Superior temporal gyrus (tissue), 1 donor: Measurements from ENCODE around the gene PMAIP1.
"Not testable (repeated sequence)": the region's sequence is repeated elsewhere in the genome, so short reads cannot be mapped to it uniquely, and the experiment has no call there.

Experiments used
- DNase-seq: peaks from one replicate; pipeline ENCODE4 v3.0.0-alpha.2; 2016; ENCODE audit errors: extremely low spot score

The PMAIP1 gene

DNA sequence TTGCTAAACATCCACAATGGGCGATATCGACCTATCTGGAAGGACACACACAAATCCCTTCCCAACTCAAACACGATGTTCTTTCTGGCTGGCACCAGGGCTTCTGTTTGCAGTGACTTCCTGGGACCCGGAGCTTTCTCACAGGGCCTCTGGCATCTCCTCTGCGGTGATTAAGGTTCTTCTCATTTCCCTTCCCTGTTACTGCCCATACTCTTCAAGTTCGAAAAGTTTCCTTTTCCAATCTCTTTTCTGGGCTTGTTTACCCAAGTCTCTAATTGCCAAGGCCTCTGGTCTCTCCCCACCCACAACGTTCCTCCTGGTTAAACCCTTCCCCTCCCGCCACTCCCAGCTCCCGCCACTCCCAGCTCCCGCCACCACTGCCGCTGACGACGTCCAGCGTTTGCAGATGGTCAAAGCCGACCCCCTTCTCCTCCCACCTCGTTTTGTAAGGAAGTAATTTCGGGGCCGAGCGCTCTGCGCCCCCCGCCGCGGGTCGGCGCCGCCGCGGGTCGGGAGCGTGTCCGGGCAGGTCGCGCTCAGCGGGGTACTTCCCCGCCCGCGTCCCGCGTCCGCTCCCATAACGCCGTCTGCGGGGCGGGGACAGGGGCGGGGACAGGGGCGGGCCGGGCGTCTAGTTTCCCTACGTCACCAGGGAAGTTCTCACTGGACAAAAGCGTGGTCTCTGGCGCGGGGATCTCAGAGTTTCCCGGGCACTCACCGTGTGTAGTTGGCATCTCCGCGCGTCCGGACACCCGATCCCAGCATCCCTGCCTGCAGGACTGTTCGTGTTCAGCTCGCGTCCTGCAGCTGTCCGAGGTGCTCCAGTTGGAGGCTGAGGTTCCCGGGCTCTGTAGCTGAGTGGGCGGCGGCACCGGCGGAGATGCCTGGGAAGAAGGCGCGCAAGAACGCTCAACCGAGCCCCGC lies at the start of gene PMAIP1:
Gene PMAIP1, plus strand, starts transcription at position 699 of the 924 bp plus-strand sequence. Its CDS starts 182 bp downstream, at position 881.
- no peak for DNase-seq

DNA sequence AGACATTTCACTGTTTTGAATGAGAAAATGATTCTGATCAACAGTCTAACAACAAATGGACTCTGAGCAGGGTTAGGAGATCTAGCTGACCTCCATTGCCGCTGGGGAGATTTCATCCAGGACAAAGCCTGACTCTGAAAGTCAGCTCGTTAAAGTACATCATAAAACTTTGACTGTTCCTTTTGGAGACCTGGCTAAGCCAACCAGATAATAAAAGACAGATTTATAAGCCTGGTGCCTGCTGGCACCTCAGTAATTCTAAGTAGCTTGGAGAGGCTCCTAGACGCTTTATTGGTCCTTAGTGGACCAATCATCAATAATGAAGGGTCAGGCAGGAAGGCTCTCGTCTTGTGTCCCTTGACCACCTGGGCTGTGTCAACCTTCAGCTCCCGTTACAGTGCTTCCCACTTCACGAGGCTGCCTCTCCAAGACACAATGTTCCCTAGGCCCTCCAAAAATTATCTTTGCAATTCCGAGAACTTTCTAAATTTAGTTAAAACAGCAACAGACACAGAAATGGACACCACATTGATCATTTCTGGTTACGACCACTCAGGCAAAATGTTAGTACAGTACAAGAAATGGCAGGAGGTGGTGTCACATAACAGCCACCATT lies 47.9 kb upstream of the PMAIP1 start:
- no peak for DNase-seq

DNA sequence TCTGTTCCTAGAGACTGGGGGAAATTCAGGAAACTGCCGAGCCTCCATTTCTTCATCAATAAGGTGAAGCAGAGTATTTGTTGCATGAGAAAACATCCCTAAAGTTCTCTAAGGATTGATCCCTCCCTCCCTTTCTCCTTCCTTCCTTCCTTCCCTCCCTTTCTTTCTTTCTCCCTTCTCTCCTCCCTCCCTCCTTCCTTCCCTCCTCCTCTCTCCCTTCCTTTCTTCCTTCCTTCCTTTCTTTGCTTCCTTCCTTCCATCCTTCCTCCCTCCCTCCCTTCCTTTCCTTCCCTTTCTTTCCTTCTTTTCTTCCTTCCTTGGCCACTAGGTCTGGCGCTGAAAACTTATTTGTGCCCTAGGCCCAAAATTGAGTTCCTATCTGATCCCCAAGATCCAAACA lies 47.2 kb upstream of the PMAIP1 start:
- no peak for DNase-seq

DNA sequence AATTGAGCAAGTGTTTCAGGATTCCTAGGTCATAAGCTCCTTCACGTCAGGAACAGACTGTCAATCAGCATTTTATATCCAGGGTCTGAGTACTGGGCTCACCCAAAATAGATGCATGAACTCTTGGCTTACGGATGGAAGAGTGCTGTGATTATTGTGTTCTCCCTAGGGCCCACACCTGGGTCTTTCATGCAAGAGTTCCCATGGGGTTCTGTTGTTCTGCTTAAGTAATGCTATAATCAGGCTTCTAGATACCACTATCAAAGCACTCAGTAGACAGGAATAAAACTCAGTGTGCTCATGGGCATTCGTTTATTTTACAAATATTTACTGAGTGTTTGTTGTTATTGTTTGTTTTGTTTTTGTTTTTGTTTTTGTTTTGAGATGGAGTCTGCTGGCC lies 46.4 kb upstream of the PMAIP1 start:
- no peak for DNase-seq

DNA sequence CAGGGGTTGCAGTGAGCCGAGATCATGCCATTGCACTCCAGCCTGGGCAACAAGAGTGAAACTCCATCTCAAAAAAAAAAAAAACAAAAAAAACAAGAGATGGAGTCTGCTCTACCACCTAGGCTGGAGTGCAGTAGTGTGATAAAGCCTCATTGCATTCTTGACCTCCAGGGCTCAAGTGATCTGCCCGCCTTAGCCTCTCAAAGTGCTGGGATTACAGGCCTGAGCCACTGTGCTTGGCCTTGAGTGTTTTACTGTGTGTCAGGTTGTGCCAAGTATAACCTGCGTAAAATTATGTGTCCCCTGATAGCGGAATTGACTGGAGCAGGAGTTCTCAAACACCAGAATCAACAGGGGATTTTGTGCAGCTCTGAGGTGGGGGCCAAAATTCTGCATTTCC lies 45.8 kb upstream of the PMAIP1 start:
- DNase-seq = not testable (repeated sequence)

DNA sequence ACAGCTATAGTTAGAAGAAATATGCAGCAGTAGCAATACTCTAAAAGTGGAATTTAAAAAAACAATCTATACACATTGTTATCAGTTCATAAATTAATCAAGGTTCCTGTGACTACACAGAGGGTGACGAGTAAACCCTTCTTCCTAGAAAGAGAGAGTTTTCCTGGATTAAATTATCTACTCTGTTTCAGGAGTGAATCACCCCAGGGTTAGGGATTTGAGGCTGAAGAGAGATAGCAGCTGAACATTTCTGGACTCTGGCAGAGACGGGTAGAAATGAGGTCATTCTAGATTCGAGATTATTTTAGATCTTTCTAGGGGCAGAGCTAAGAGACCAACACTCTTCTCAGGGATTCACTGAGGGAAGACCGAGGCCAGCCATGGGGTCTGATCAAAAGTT lies 38.8 kb upstream of the PMAIP1 start:
- DNase-seq = no peak

DNA sequence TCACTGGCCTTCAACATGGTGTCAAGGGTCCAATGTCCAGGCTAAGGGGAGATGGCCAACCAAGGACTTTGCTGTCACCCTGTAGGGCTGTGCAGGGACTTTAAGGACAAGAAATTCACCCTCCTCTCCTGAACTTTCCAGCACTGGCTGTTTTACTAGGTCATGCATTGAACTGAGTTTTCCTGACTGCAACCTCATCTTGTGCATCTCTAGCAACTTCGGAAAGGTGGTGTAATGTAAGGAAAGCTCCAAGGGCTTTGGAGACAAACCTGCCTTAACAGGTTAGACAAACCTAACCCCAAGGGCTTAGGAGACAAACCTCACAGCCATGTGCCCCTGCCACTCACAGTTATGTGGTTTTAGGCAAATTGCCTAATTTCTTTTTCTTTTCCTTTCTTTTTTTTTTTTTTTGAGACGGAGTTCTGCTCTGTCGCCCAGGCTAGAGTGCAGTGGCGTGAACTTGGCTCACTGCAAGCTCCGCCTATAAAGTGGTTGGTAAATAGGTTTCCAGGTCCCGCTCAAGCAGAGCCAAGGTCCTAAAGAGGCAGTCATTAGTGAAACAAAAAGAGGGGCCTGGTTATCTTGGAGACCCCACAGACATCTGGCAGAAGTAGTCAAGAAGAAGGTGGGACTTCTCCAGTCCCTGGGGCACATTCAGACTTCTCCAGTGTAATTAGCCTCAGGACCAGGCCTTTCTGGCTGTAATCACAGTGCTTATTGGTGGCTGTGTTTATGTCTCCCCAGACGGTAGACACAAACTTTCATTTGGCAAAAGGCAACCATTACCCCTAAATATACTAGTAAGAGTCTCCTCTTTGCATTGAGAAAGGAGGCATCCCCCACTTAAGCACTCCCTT lies 37.6 kb upstream of the PMAIP1 start:
- DNase-seq = no peak

DNA sequence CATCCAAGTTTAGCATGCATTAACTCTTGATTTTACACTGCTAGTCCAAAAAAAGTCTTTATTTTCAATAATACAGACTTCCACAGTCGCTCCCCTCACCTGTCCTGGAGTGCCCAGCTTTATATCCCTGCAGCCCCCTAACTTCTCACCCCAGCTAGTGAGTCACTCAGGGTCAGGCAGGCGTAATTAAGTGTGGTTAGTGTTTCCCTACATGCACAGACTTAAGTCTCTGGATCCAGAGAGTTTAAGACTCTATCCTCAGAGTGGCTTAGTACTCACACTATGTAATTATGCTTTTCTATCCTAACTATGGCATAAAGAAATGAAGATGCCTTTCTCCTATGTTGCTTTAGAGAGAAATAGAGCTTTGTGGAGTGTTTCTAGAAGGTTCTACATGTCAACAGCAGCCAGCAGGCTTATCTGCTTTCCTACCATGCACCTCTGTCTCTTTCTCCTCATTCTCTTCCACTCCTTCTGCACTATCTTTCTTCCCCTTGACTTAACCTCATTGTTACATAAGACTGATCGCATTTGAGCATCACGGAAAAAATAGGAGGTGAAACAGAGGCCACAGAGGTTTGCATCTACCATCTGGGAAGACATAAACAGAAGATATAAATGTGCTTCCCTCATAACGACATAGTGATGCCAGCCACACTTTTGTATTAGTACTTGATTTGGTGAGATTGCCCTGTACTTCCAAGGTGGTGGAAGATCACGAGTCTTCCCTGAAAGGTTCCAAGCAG lies 34.4 kb upstream of the PMAIP1 start:
- DNase-seq = no peak

DNA sequence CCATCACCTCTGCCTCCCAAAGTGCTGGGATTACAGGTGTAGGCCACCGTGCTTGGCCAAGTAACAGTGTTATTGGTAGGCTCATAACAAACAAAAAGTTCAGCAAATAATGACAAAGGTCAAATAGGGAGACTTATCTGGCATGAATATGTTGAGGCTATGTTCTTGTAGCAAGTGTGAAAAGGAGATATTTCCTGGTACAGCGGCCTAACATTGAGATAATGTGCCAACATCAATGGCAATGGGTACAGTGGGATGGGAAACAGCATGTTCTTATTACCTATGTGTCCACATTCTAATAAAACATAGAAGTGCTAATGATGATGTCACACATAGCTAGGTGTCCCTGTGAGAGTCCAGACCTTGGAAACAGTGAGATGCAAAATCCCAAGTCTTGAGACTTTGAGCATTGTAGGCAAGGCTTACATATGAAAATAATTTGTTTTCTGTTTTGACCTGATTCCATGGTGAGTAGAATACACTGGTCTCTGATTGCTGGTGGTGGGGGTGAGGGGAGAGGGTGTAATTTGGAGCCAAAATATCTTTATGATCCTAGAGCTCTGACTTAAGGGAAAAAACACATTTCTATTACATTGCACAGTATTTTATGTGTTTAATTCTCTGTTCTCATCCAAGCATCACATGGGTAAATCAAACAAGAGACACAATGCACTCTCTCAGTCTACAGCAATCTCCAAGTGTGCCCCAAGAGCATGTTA lies 33.1 kb upstream of the PMAIP1 start:
- no peak for DNase-seq

DNA sequence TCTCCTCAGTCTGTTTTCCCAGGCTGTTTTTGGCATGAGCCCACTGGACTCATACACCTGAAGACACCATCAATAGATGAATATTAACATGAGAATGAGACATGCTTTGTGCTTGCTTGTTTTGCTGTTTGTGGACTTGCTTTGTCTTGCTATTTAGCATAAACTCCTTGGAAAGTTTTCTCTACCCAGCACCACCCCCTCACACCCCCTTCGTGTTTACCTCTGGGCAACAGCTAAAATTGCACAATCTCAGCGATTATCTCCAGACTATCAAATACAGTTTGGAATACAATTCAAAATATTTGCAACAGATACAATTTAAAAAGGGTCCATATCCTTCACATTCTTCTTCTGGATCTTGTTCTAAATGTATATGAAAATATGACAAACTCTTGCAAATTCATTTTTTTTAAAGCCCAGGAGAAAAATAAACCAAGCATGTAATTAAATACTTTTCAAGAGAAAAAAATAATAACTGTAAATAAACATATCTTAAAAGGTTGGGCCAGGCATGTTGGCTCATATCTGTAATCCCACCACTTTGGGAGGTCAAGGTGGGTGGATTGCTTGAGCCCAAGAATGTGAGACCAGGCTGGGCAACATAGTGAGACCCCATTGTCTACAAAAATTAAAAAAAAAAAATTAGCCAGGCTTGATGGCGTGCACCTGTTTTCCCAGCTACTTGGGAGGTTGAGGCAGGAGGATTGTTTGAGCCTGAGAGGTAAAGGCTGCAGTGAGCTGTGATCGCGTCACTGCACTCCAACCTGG lies 32.3 kb upstream of the PMAIP1 start:
- no peak for DNase-seq

DNA sequence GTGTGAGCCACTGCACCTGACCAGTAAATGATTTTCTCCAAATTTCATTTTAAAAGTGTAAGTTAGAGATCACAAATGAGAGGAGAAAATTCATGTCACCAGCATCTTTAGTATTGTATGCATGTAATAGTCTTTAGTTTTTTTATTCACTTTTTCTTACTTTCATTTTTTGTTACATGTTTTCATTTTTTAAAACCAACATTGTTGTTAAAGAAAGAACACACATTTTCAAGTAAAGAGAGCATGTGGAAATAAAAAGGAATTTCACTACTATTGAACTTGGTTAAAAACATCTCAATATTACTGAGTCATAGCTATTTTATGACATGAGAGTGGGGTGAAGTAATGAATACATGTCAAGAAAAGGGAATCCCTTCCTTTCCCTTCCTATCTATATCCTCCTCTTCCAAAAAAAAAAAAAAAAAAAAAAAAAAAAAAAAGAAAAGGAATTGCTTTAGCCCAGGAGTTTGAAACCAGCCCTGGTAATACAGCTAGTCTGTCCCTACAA lies 29.1 kb upstream of the PMAIP1 start:
- DNase-seq = no peak

DNA sequence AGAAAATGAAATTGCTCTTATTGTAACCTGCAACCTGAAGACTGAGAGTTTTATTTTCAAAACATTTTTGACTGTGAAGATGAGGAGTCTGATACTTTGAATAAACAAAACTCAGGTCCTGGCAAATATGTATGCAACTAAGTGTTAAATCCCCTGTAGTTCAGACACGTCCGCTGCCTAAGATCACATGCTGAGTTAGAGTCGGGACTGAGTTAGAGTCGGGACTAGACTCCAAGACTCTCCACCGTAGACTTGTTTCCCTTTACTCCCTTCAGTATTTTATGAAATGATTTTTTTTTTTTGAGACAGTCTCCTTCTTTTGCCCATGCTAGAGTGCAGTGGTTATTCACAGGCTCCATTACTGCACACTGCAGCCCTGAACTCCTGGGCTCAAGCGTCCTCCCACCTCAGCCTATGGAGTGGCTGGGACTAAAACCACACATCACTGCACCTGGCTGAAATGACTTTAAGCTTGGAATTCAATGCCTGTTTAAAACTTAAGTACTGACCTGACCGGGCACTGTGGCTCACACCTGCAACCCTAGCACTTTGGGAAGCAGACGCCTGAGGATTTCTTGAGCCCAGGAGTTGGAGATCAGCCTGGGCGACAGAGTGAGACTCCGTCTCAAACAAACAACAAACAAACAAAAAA lies 28.0 kb upstream of the PMAIP1 start:
- DNase-seq = no peak

DNA sequence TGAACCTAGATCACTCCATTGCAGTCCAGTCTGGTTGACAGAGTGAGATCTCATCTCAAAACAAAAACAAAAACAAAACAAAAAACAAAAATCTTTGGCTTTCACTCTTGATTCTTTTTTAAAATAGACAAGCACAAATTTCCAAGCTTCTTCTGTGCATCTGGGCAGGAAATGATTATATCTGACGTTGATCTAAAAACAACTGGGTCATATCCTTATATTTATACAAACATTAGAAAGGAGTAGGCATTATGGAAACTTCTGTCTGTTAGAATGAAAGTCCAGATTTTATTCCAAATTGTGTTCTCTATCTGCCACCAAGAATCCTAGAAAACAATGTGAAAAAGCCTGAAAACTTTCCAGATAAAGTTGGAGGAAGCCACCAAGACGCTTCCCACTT lies 26.2 kb upstream of the PMAIP1 start:
- DNase-seq = no peak

DNA sequence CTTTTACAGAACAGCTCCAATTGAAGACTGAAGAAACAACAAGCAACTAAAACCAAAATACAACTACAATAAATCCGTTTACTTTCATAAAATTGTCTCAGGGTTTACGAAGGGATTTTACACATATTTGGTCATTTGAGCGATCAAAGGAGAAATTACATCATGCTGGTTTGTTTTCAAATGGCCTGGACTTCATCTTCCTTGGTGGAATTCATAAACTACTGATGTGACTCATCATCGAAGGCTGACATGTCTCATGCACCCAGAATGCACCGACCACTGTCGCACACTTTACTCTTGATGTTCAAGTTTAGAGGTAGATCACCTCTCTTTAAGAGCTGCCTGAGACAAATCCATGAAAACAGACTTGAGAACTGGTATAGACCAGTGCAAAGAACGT lies 25.6 kb upstream of the PMAIP1 start:
- no peak for DNase-seq

DNA sequence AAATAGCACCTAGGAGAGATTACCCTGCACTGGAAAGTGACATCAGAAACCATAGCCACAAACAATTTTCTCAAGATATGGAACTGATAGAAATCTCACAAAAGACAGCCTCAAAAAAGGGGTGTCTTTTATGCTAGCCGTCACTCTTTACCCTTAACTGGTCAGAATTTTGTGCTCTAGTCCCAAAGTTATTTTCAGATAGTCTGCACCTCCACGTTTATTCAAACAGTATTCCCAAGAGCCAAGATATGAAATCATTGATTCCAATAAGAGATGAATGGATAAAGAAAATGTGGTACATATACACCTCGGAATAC lies 23.5 kb upstream of the PMAIP1 start:
- no peak for DNase-seq

DNA sequence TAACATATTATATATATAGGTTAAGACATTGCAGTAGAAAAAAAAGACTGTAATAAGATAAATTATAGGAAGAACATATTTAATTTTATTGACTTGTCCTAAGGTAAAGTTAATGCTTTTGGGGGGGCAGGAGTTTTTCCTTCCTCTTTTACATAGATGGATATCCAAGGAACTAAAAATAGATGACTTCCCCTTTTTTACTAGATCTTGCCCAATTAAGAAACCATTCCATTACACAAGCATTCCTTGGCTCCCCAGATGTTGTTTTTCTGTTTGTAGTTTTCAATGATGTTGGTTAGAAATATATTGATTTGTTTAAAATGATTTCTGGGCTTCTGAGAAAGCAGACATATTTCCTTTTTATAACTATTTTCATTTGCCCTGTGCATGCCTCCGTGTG lies 22.4 kb upstream of the PMAIP1 start:
- no peak for DNase-seq

DNA sequence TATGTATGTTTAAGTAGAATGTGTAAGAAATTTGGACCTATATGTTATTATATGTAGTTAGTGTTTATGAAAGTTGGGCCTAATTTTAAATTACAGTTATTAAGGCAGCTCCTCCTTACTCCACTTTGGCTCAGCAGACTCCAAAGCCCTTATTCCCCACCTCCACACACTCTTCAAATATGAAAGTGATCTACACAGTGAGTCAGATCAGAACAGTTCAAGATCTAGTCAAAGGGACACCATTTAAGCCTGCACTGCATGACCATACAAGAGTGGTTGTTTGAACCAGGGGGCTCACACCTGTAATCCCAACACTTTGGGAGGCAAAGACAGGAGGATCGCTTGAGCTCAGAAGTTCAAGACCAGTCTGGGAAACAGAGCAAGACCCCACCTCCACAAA lies 21.2 kb upstream of the PMAIP1 start:
- DNase-seq = no peak

DNA sequence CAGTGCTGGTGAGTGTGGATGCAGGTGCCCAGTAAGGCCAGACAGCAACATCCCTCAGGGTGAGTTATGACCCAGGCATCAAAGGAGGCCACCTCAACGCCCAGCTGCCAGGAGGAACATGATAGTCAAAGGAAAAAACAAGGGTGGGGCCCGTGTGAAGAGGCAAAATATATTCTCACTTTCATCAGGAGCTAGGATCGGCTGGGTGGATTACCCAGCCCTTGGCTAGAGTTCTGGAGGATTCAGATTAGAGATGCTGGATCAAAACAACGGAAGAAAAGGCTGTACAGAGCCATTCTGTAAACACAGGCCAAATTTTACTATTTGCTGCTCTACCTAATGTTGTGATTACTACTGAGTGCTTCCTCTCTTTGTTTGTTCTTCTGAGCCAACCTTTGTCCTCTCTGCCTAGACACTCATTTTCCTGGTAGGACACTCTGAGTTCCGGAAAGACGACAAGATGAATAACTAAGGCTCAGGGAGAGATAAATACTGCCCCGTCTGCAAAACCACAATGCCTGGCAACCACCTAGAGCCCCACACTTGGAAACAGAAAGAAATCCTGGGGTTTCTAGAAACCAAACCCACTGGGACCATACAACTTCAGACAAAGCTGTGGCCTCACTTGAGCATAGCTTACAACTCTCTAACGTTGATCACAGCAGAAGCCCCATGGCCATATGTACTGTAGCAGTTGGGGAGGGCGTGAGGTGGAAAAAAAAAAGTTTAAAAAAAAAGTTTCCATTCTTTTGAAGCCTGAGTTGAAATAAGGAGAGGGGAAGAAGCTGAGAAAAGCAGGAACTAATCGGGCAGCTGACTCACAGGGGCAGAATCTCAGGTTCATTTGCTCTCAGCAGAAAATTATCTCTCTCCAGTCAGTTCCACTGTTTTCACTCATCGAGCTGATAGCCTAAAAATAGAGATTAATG lies 17.8 kb upstream of the PMAIP1 start:
- no peak for DNase-seq

DNA sequence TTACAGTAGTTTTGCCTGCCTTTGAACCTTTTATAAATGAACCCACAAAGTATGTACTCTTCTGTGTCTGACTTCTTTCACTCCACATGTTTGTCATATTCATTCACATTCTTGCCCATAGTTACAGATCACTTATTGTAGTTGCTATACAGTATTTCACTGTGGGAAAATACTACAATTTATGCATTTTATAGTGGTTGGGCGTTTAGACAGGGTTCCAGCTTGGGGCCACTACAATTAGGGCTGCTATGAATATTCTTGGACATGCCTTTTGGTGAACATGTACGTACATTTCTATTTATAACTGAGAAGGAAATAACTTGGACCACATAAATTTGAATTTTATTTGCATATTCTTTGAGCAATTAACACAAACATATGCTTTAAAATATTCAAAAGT lies 15.4 kb upstream of the PMAIP1 start:
- no peak for DNase-seq
